Neural cell (in vitro differentiated cells): ENCODE data around the gene FGF14.

ENCODE experiments used
- CTCF ChIP-seq: fragments of 450-650 bp; IDR thresholded peaks from 2 replicates; pipeline ENCODE4 v1.5.1; 2014; ENCODE audit warnings: antibody characterized with exemption, mild to moderate bottlenecking, moderate library complexity; ENCODE audit not compliant: poor library complexity, severe bottlenecking
- EP300 ChIP-seq: fragments of 450-650 bp; conservative IDR thresholded peaks from 2 replicates; pipeline ENCODE4 v1.6.1; 2014; ENCODE audit warnings: antibody characterized with exemption, mild to moderate bottlenecking, moderate library complexity; ENCODE audit not compliant: poor library complexity, severe bottlenecking

DNA sequence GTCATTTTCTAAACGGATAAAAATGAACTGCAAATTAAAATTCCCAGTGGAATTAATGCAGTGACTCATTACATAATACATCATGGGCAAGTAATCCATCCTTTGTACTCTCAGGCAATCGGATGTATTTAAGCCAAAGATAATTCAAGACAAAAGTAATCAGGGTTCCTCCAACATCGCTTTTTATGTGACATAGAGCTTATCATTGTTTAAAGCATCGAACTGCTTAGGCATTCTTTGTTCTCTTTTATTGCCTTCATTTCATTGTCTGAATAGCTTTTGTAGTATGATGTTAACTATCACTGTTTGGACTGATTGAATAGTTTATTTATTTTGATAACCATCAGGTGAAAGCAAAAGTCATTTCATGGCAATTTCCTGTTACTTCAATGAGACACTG, 740.0 kb downstream of the FGF14 start:
- TF ChIP-seq EP300: no peak
- TF ChIP-seq CTCF: no peak
